H1 (cell line): Measurements from ENCODE around the gene VAMP4.

Source experiments
- CHD7 ChIP-seq: fragments of 300-600 bp; sonication (generic); IDR thresholded peaks from 2 replicates; pipeline ENCODE4 v1.7.1; 2012; ENCODE audit warnings: low read length, moderate library complexity, mild to moderate bottlenecking, inconsistent platforms; ENCODE audit not compliant: insufficient replicate concordance
- CTCF ChIP-seq, 3 experiments: IDR thresholded peaks; 1 replicate in 2 of 3; 2 replicates in 1 of 3; pipeline versions ENCODE4 v1.5.1 to v1.6.1; 2011; ENCODE audit warnings: low read length in 3 of 3, mild to moderate bottlenecking in 3 of 3, inconsistent platforms in 2 of 3, low read depth in 1 of 3, moderate library complexity in 1 of 3; ENCODE audit not compliant: insufficient read depth in 1 of 3; ENCODE audit errors: control extremely low read depth in 1 of 3
- EP300 ChIP-seq, 2 experiments: IDR thresholded peaks; 1 replicate in 1 of 2; 2 replicates in 1 of 2; pipeline ENCODE4 v1.6.1; 2011 to 2012; ENCODE audit warnings: low read depth in 2 of 2, low read length in 2 of 2, mild to moderate bottlenecking in 2 of 2, borderline replicate concordance in 1 of 2, inconsistent platforms in 1 of 2, moderate library complexity in 1 of 2
- GABPA ChIP-seq: IDR thresholded peaks from 2 replicates; pipeline ENCODE4 v1.6.1; 2011; ENCODE audit warnings: mild to moderate bottlenecking, low read length, moderate library complexity, borderline replicate concordance; ENCODE audit not compliant: insufficient read depth
- JUND ChIP-seq: IDR thresholded peaks from 2 replicates; pipeline ENCODE4 v1.6.1; 2011; ENCODE audit warnings: mild to moderate bottlenecking, improper control_type of control experiment, low read length
- RFX5 ChIP-seq: IDR thresholded peaks from 2 replicates; pipeline ENCODE4 v1.6.1; 2011; ENCODE audit warnings: low read depth, low read length, improper control_type of control experiment, borderline replicate concordance
- RNF2 ChIP-seq: fragments of 200-900, 300-1000 bp; sonication (generic); IDR thresholded peaks from 2 replicates; pipeline ENCODE4 v1.7.1; 2016; ENCODE audit warnings: borderline replicate concordance, low read depth, mild to moderate bottlenecking, antibody characterized with exemption, low read length; ENCODE audit not compliant: poor library complexity, severe bottlenecking; ENCODE audit errors: missing control alignments
- SP1 ChIP-seq: IDR thresholded peaks from 2 replicates; pipeline ENCODE4 v1.6.1; 2011; ENCODE audit warnings: low read depth, low read length
- SP2 ChIP-seq: IDR thresholded peaks from 2 replicates; pipeline ENCODE4 v1.6.1; 2012; ENCODE audit warnings: mild to moderate bottlenecking, low read length, inconsistent platforms
- ZNF274 ChIP-seq: IDR thresholded peaks from 2 replicates; pipeline ENCODE4 v1.7.0; 2012; ENCODE audit warnings: low read length, borderline replicate concordance; ENCODE audit errors: extremely low read depth

GRCh38 chr1:171740987-171741871 lies 636 bp downstream of the VAMP4 start:
- TF ChIP-seq CHD7 = no peak
- no peak for TF ChIP-seq SP2
- no peak for TF ChIP-seq EP300 (IDR thresholded peaks at IDR 0.05; ENCODE audit: borderline replicate concordance in 1 of 2, low read depth in 2 of 2, low read length in 2 of 2)
- no peak for TF ChIP-seq RFX5
- TF ChIP-seq CTCF (IDR thresholded peaks at IDR 0.05; ENCODE audit: control extremely low read depth in 1 of 3, insufficient read depth in 1 of 3, low read depth in 1 of 3, low read length in 3 of 3) = peak in 1 of 3 experiments; percentile 14; a peak in 1 of 4 replicates
- TF ChIP-seq SP1 = no peak
- TF ChIP-seq ZNF274 = no peak
- no peak for TF ChIP-seq GABPA
- TF ChIP-seq JUND = no peak
- no peak for TF ChIP-seq RNF2
